22Rv1 (cell line): Measurements from ENCODE around the gene PEX26.

Experiments
- CTCF ChIP-seq: fragments of 450-650 bp; IDR thresholded peaks from 2 replicates; pipeline ENCODE4 v1.5.1; 2017; ENCODE audit warnings: mild to moderate bottlenecking
- ZFX ChIP-seq: fragments of 450-650 bp; IDR thresholded peaks from 2 replicates; pipeline ENCODE4 v1.6.1; 2017; ENCODE audit warnings: antibody characterized with exemption, borderline replicate concordance

- TF ChIP-seq CTCF = no peak
- no peak for TF ChIP-seq ZFX
These were observed 5.9 kb upstream of the PEX26 start for GRCh38 chr22:18071968-18072310.
